Astrocyte (in vitro differentiated cells and primary cell): Measurements from ENCODE around the gene GRAP. TPM values are rescaled to one million over a fixed set of nuclear protein-coding genes. Genes with fewer than 3 reads are reported as not detected.
"Not testable (repeated sequence)": the region's sequence is repeated elsewhere in the genome, so short reads cannot be mapped to it uniquely, and the experiment has no call there.

Experiments
- DNase-seq: peaks from one replicate; pipeline ENCODE4 v3.0.0-alpha.2; 2010; ENCODE audit warnings: low read depth
- FAIRE-seq: peaks from 2 replicates; lab custom pipeline; 2011; peaks lifted over from hg19 to GRCh38; lab: Jason Lieb, UNC
- H2AFZ ChIP-seq: 2 replicates; pipeline ENCODE4 v1.6.0; 2012; ENCODE audit warnings: low read depth, low read length, inconsistent platforms
- H3K27ac ChIP-seq: 2 replicates; pipeline ENCODE4 v1.5.1; 2011; ENCODE audit warnings: low read depth, low read length, inconsistent platforms
- H3K27me3 ChIP-seq: 2 replicates; pipeline ENCODE4 v1.6.0; 2011; ENCODE audit warnings: low read length, inconsistent platforms; ENCODE audit not compliant: insufficient read depth
- H3K36me3 ChIP-seq: 2 replicates; pipeline ENCODE4 v1.5.1; 2011; ENCODE audit warnings: low read length, inconsistent platforms; ENCODE audit not compliant: insufficient read depth
- H3K4me1 ChIP-seq: 2 replicates; pipeline ENCODE4 v1.5.1; 2011; ENCODE audit warnings: low read length, inconsistent platforms; ENCODE audit not compliant: insufficient read depth
- H3K4me2 ChIP-seq: 2 replicates; pipeline ENCODE4 v1.6.0; 2012; ENCODE audit warnings: low read length, inconsistent platforms
- H3K4me3 ChIP-seq: 2 replicates; pipeline ENCODE4 v1.5.1; 2011; ENCODE audit warnings: low read depth, mild to moderate bottlenecking, low read length, inconsistent platforms; ENCODE audit not compliant: insufficient read depth
- H3K79me2 ChIP-seq: 2 replicates; pipeline ENCODE4 v1.6.0; 2012; ENCODE audit warnings: mild to moderate bottlenecking, low read length, inconsistent platforms; ENCODE audit not compliant: insufficient read depth
- H3K9ac ChIP-seq: 2 replicates; pipeline ENCODE4 v1.6.0; 2012; ENCODE audit warnings: mild to moderate bottlenecking, low read length, inconsistent platforms
- H3K9me3 ChIP-seq: 2 replicates; pipeline ENCODE4 v1.5.1; 2012; ENCODE audit warnings: low read depth, mild to moderate bottlenecking, low read length, inconsistent platforms; ENCODE audit not compliant: insufficient read depth
- H4K20me1 ChIP-seq: 2 replicates; pipeline ENCODE4 v1.6.0; 2012; ENCODE audit warnings: low read length, inconsistent platforms; ENCODE audit not compliant: insufficient read depth
- H3K27ac Mint-ChIP-seq: one replicate; pipeline ENCODE4 v1.8.0; 2021; ENCODE audit warnings: mild to moderate bottlenecking, mixed read lengths; ENCODE audit not compliant: unreplicated experiment
- H3K27me3 Mint-ChIP-seq: one replicate; pipeline ENCODE4 v1.8.0; 2021; ENCODE audit warnings: low read depth, mixed read lengths; ENCODE audit not compliant: unreplicated experiment
- H3K36me3 Mint-ChIP-seq: one replicate; pipeline ENCODE4 v1.8.0; 2021; ENCODE audit warnings: low read depth, mixed read lengths; ENCODE audit not compliant: unreplicated experiment
- H3K4me1 Mint-ChIP-seq: one replicate; pipeline ENCODE4 v1.8.0; 2021; ENCODE audit warnings: low read depth, mixed read lengths; ENCODE audit not compliant: unreplicated experiment
- H3K4me3 Mint-ChIP-seq: one replicate; pipeline ENCODE4 v1.8.0; 2021; ENCODE audit warnings: mild to moderate bottlenecking, moderate library complexity, mixed read lengths; ENCODE audit not compliant: unreplicated experiment
- H3K9me3 Mint-ChIP-seq: one replicate; pipeline ENCODE4 v1.8.0; 2021; ENCODE audit warnings: mild to moderate bottlenecking, mixed read lengths; ENCODE audit not compliant: unreplicated experiment
- total RNA-seq: library from RNA; stranded (reverse); gene quantifications from 2 replicates; pipeline ENCODE4 v1.2.1, GENCODE V29; 2021

Gene GRAP
- total RNA-seq, 1 donor from 2014 or later, result 0.30 TPM

GRCh38 chr17:19077386-19077785 lies 30.6 kb upstream of the GRAP start:
- H3K27me3 ChIP-seq, H3K9me3 Mint-ChIP-seq, H3K9ac ChIP-seq, H3K4me3 Mint-ChIP-seq, H2AFZ ChIP-seq, FAIRE-seq, H3K4me1 ChIP-seq, H3K4me1 Mint-ChIP-seq, H3K79me2 ChIP-seq, H4K20me1 ChIP-seq, H3K4me3 ChIP-seq, H3K4me2 ChIP-seq, DNase-seq, H3K9me3 ChIP-seq, H3K27ac ChIP-seq, H3K27ac Mint-ChIP-seq, H3K36me3 ChIP-seq, H3K36me3 Mint-ChIP-seq, H3K27me3 Mint-ChIP-seq: not testable (repeated sequence)

GRCh38 chr17:19076398-19077192 lies 29.8 kb upstream of the GRAP start:
- not testable (repeated sequence) for H3K36me3 ChIP-seq, H3K27ac Mint-ChIP-seq, H3K27me3 ChIP-seq, H2AFZ ChIP-seq, DNase-seq, H3K79me2 ChIP-seq, H4K20me1 ChIP-seq, H3K9ac ChIP-seq, FAIRE-seq, H3K4me3 ChIP-seq, H3K27ac ChIP-seq, H3K4me1 Mint-ChIP-seq, H3K4me3 Mint-ChIP-seq, H3K4me1 ChIP-seq, H3K27me3 Mint-ChIP-seq, H3K36me3 Mint-ChIP-seq, H3K9me3 Mint-ChIP-seq, H3K4me2 ChIP-seq, H3K9me3 ChIP-seq

- not testable (repeated sequence) for H3K9ac ChIP-seq, H2AFZ ChIP-seq, H3K9me3 ChIP-seq, H3K4me1 Mint-ChIP-seq, H3K36me3 Mint-ChIP-seq, H3K4me3 Mint-ChIP-seq, H3K27me3 ChIP-seq, H3K4me2 ChIP-seq, H3K27ac ChIP-seq, DNase-seq, H3K4me1 ChIP-seq, H3K27me3 Mint-ChIP-seq, H3K27ac Mint-ChIP-seq, H4K20me1 ChIP-seq, H3K79me2 ChIP-seq, H3K9me3 Mint-ChIP-seq, H3K36me3 ChIP-seq, H3K4me3 ChIP-seq, FAIRE-seq
Observed at GRCh38 chr17:19070318-19071168, 23.8 kb upstream of the GRAP start.

GRCh38 chr17:19064378-19064777 lies 17.6 kb upstream of the GRAP start:
- H3K9ac ChIP-seq, H3K4me3 Mint-ChIP-seq, FAIRE-seq, H3K27me3 Mint-ChIP-seq, DNase-seq, H3K4me1 Mint-ChIP-seq, H2AFZ ChIP-seq, H3K36me3 ChIP-seq, H4K20me1 ChIP-seq, H3K4me2 ChIP-seq, H3K4me3 ChIP-seq, H3K9me3 ChIP-seq, H3K27ac ChIP-seq, H3K4me1 ChIP-seq, H3K9me3 Mint-ChIP-seq, H3K79me2 ChIP-seq, H3K27me3 ChIP-seq, H3K36me3 Mint-ChIP-seq, H3K27ac Mint-ChIP-seq: not testable (repeated sequence)

GRCh38 chr17:19063326-19063956 lies 16.7 kb upstream of the GRAP start:
- peak overlapping the region; percentile 81 for H3K27ac Mint-ChIP-seq
- H3K4me1 Mint-ChIP-seq, H3K4me3 ChIP-seq, H3K4me1 ChIP-seq, H3K9me3 Mint-ChIP-seq, H3K4me2 ChIP-seq, H3K27ac ChIP-seq, H2AFZ ChIP-seq, H3K36me3 ChIP-seq, FAIRE-seq, H3K36me3 Mint-ChIP-seq, H3K4me3 Mint-ChIP-seq, H3K9me3 ChIP-seq, H3K27me3 ChIP-seq, H3K27me3 Mint-ChIP-seq, H4K20me1 ChIP-seq, H3K9ac ChIP-seq, DNase-seq, H3K79me2 ChIP-seq: not testable (repeated sequence)
